PFSK-1 (cell line): ENCODE measurements around the gene SUN2.

Source experiments
- FOXP2 ChIP-seq: optimal IDR thresholded peaks from 2 replicates; pipeline ENCODE3; 2011; ENCODE audit warnings: borderline replicate concordance, control low read depth, inconsistent platforms; ENCODE audit not compliant: insufficient read depth; ENCODE audit errors: extremely low read length, extremely low read depth
- POLR2AphosphoS5 ChIP-seq: IDR thresholded peaks from 2 replicates; pipeline ENCODE4 v1.6.1; 2012; ENCODE audit warnings: low read depth, mild to moderate bottlenecking, control low read depth, low read length, moderate library complexity
- SIN3A ChIP-seq: IDR thresholded peaks from 2 replicates; pipeline ENCODE4 v1.6.1; 2012; ENCODE audit warnings: mild to moderate bottlenecking, low read length, moderate library complexity, borderline replicate concordance; ENCODE audit not compliant: insufficient read depth
- TAF1 ChIP-seq: IDR thresholded peaks from 2 replicates; pipeline ENCODE4 v1.6.1; 2012; ENCODE audit warnings: low read length, control low read depth, borderline replicate concordance; ENCODE audit not compliant: insufficient read depth
- TF ChIP-seq, protein P1 (sequence below), 2 experiments: IDR thresholded peaks; 2 replicates each; pipeline versions ENCODE4 v1.6.1 to v1.8.0; 2011 to 2012; ENCODE audit warnings: low read depth in 2 of 2, low read length in 2 of 2, control low read depth in 1 of 2, inconsistent platforms in 1 of 2, mild to moderate bottlenecking in 1 of 2, moderate library complexity in 1 of 2; ENCODE audit not compliant: insufficient read depth in 1 of 2

Gene SUN2

DNA sequence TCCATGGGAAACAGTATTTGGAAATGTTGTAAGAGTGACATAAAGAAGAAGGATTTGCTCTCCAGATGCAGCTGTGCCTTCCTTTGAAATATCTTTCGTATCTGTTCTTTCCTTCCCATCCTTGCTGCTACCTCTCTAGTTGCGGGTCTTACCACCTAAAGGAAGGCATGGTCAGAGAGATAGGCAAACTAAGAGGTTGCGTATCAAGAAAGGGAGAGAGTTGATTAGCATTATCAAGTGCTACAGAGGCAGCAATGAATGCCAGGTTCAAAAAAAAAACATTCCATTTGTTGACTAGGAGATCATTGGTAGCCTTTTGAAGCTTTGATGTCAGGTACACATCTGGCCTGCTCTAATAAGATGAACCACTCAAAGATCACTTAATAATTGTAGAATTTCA, 45.4 kb downstream of the SUN2 start:
- TF ChIP-seq, protein P1, sequence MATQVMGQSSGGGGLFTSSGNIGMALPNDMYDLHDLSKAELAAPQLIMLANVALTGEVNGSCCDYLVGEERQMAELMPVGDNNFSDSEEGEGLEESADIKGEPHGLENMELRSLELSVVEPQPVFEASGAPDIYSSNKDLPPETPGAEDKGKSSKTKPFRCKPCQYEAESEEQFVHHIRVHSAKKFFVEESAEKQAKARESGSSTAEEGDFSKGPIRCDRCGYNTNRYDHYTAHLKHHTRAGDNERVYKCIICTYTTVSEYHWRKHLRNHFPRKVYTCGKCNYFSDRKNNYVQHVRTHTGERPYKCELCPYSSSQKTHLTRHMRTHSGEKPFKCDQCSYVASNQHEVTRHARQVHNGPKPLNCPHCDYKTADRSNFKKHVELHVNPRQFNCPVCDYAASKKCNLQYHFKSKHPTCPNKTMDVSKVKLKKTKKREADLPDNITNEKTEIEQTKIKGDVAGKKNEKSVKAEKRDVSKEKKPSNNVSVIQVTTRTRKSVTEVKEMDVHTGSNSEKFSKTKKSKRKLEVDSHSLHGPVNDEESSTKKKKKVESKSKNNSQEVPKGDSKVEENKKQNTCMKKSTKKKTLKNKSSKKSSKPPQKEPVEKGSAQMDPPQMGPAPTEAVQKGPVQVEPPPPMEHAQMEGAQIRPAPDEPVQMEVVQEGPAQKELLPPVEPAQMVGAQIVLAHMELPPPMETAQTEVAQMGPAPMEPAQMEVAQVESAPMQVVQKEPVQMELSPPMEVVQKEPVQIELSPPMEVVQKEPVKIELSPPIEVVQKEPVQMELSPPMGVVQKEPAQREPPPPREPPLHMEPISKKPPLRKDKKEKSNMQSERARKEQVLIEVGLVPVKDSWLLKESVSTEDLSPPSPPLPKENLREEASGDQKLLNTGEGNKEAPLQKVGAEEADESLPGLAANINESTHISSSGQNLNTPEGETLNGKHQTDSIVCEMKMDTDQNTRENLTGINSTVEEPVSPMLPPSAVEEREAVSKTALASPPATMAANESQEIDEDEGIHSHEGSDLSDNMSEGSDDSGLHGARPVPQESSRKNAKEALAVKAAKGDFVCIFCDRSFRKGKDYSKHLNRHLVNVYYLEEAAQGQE (IDR thresholded peaks at IDR 0.05; ENCODE audit: insufficient read depth in 1 of 2, low read depth in 2 of 2, low read length in 2 of 2), result no peak
- TF ChIP-seq FOXP2 (no peak), POLR2AphosphoS5 (no peak), SIN3A (no peak), TAF1 (no peak)

DNA sequence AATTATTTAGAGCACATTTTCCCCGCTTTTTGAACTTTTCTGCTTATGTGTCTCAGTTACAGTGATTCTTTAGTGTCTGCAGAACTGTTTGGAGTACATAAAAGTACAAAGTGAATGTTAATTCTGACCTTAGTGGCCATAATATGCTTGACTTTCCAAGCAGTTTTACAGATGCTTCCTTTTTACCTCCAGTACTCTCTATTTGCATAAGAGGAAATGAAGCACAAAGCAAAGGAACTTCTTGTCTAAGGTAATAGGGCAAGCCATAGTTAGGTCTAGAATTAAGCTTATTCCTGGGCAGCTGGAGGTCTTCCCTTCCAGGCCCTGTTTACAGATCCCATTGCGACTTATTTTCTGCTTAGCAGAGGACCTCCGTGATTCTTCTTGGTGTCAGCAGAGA, 46.5 kb downstream of the SUN2 start:
- TF ChIP-seq, protein P1 (IDR thresholded peaks at IDR 0.05; ENCODE audit: insufficient read depth in 1 of 2, low read depth in 2 of 2, low read length in 2 of 2), result no peak
- TF ChIP-seq SIN3A, result no peak
- TF ChIP-seq FOXP2, result no peak
- no peak for TF ChIP-seq TAF1
- TF ChIP-seq POLR2AphosphoS5, result no peak

DNA sequence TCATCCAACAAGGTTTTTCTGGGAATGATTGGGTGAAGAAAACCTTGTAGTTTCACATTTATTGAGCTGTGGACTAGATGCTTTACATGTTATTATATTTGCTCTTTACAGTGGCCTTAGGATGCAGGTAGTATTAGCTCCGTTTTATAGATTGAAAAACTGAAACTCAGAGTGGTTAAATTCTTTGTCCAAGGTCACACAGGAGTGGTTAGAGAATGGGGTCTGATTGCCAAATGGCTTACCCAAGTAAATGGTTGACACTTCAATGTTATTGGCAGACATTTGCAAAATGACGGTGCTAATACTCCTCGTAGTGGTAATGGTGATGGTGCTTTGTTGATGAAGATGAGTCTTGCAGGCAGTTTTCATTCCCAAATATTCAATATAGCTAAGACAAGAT, 47.8 kb downstream of the SUN2 start:
- no peak for TF ChIP-seq TAF1
- no peak for TF ChIP-seq FOXP2
- TF ChIP-seq, protein P1 (IDR thresholded peaks at IDR 0.05; ENCODE audit: insufficient read depth in 1 of 2, low read depth in 2 of 2, low read length in 2 of 2), result no peak
- no peak for TF ChIP-seq POLR2AphosphoS5
- TF ChIP-seq SIN3A, result no peak

DNA sequence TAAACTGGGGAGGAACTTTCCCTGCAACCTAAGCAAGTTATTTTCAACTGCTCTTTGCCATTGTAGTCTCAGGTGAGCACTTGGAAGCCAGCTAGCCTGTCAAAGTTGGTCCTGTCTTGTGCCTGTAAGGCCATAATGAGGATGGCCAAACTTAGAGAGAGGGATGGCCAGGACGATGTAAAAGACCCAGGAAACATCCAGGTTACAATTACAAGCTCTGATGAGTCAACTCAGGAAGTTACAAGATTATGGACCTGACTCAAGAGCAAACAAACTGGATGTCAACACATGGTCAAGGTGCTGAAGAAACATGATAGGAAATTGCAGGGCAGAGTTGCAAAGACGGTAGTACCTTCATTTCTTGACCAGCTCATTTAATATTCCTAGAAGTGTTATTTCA, 48.5 kb downstream of the SUN2 start:
- TF ChIP-seq TAF1 (no peak), SIN3A (peak; percentile 22; the same call in 1 of the 2 replicates)

DNA sequence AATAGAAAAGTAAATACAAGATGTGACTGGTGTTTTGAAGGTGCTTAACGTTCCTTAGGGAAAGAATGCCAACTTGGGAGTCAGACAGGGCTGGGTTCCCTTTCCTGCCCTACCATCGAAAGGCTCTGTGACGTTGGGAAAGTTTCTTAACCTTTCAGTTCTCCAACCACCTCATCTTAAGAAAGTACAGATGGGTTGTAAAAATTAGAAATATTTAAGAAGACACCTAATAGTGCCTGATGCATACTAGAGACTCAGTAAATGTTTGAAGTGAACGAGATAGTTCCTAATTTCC, 49.0 kb downstream of the SUN2 start:
- no peak for TF ChIP-seq POLR2AphosphoS5
- TF ChIP-seq, protein P1 (IDR thresholded peaks at IDR 0.05; ENCODE audit: insufficient read depth in 1 of 2, low read depth in 2 of 2, low read length in 2 of 2), result no peak
- TF ChIP-seq SIN3A, result no peak
- TF ChIP-seq FOXP2, result no peak
- no peak for TF ChIP-seq TAF1
